ENCODE results near the gene VPS29. TPM values are rescaled to one million over a fixed set of nuclear protein-coding genes. Genes with fewer than 3 reads are reported as not detected.

VPS29 gene
- polyA plus RNA-seq, 1 experiment: 170 TPM

GRCh38 chr12:110543252-110543959 is 41.5 kb upstream of the VPS29 start:
- no peaks in the 10 kb centered on the region for H3K27me3 ChIP-seq (ENCODE audit: control insufficient read depth, insufficient read depth, low read length)
- TF ChIP-seq CTCF (IDR thresholded peaks at IDR 0.05; ENCODE audit: low read depth, low read length): no peak
- no peak for DNase-seq (ENCODE audit: low read depth, low spot score)
- H3K9me3 ChIP-seq (ENCODE audit: control insufficient read depth, insufficient read depth, low read length): no peaks in the 10 kb centered on the region
- CTCF ChIA-PET: interaction anchor here (0.6 to 1.4 kb wide), 5 partner anchors 9 to 94 kb away, joined by 3 to 5 read pairs (median 4); partner anchors contain the start of gene ARPC3
- H3K27ac ChIP-seq (ENCODE audit: low read depth, low read length): peak overlapping the region; percentile 31
- POLR2A ChIA-PET: interaction anchor here (0.6 to 0.9 kb wide), 2 partner anchors 9 to 789 kb away, joined by 3 to 9 read pairs; no protein-coding TSS in a partner anchor
- H3K4me3 ChIP-seq (ENCODE audit: low read depth, low read length): no peak overlapping the region

DNA sequence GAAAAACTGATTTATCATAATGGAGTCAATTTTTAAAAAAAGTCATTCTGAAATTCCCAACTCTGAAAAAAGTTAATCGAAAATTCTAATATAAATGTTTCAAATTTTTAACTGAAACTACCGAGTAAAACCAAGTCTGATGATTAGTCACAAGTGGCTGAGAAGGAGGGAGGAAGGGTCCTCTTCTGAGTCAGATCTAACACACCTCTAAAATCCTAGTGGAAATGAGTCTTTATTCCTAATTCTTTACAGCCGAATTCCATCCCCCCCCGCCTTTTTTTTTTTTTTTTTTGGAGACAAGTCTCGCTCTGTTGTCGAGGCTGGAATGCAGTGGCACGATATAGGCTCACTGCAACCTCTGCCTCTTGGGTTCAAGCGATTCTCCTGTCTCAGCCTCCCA is 38.1 kb upstream of the VPS29 start:
- no peak for DNase-seq (ENCODE audit: low read depth, low spot score)
- TF ChIP-seq CTCF (IDR thresholded peaks at IDR 0.05; ENCODE audit: low read depth, low read length): no peak
- CTCF ChIA-PET: interaction anchor here (0.6 to 1.2 kb wide), 4 partner anchors 12 to 314 kb away, joined by 3 to 9 read pairs (median 5); no protein-coding TSS in a partner anchor
- Histone ChIP-seq H3K27me3 (ENCODE audit: control insufficient read depth, insufficient read depth, low read length) (no peaks in the 10 kb centered on the region), H3K9me3 (ENCODE audit: control insufficient read depth, insufficient read depth, low read length) (no peaks in the 10 kb centered on the region), H3K27ac (ENCODE audit: low read depth, low read length) (no peak overlapping the region), H3K4me3 (ENCODE audit: low read depth, low read length) (no peak overlapping the region)
- POLR2A ChIA-PET: no interaction called here

DNA sequence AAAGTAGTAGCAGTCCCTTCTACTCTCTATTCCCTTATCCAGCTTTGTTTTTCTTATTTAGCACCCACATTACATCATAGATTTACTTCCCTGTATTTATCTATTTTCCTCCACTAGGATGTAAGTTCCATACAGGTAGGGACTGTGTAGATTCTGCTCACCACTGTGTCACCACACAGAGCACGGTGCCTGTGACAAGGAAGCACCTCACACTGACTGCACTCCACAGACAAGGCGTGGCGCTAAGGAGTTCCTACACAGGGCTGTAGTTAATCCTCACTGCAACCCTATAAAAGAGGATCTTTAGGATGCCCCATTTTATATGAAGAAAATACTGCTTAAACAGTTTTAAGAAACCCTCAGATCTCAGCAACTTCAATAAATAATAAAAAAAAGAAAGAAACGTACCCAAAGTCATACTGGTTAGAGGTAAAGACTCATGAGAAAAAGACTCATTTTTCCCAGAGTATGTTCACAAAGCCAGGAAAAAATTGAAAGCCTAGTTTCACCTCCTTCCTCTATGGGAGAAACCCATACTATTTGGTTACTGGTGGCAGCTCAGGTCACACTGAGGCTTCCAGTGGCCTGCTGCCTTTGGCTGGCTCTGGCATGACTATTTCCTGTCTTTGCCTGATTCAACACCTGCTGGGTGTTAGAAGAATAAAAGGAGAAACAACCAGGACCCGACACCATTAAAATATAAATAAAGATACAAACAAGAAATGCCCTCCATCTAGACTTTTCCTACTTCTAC is 37.1 kb upstream of the VPS29 start:
- no peaks in the 10 kb centered on the region for H3K27me3 ChIP-seq (ENCODE audit: control insufficient read depth, insufficient read depth, low read length)
- ChIA-PET CTCF (interaction anchor here (0.7 to 1.4 kb wide), 4 partner anchors 13 to 64 kb away, joined by 3 to 6 read pairs (median 3); no protein-coding TSS in a partner anchor), POLR2A (no interaction called here)
- H3K9me3 ChIP-seq (ENCODE audit: control insufficient read depth, insufficient read depth, low read length): no peaks in the 10 kb centered on the region
- H3K4me3 ChIP-seq (ENCODE audit: low read depth, low read length): no peak overlapping the region
- no peak overlapping the region for H3K27ac ChIP-seq (ENCODE audit: low read depth, low read length)
- DNase-seq (ENCODE audit: low read depth, low spot score): no peak
- no peak for TF ChIP-seq CTCF (IDR thresholded peaks at IDR 0.05; ENCODE audit: low read depth, low read length)

- TF ChIP-seq CTCF (IDR thresholded peaks at IDR 0.05; ENCODE audit: low read depth, low read length): no peak
- CTCF ChIA-PET: interaction anchor here (0.7 to 1.4 kb wide), 2 partner anchors 25 to 65 kb away, joined by 3 read pairs; no protein-coding TSS in a partner anchor
- Histone ChIP-seq H3K9me3 (ENCODE audit: control insufficient read depth, insufficient read depth, low read length) (no peaks in the 10 kb centered on the region), H3K27me3 (ENCODE audit: control insufficient read depth, insufficient read depth, low read length) (no peaks in the 10 kb centered on the region), H3K4me3 (ENCODE audit: low read depth, low read length) (no peak overlapping the region), H3K27ac (ENCODE audit: low read depth, low read length) (peak overlapping the region; percentile 2)
- DNase-seq (ENCODE audit: low read depth, low spot score): no peak
- POLR2A ChIA-PET: no interaction called here
Measured at GRCh38 chr12:110537605-110538409, 35.9 kb upstream of the VPS29 start.
